ENCODE data around the gene METRN.

METRN gene

DNA sequence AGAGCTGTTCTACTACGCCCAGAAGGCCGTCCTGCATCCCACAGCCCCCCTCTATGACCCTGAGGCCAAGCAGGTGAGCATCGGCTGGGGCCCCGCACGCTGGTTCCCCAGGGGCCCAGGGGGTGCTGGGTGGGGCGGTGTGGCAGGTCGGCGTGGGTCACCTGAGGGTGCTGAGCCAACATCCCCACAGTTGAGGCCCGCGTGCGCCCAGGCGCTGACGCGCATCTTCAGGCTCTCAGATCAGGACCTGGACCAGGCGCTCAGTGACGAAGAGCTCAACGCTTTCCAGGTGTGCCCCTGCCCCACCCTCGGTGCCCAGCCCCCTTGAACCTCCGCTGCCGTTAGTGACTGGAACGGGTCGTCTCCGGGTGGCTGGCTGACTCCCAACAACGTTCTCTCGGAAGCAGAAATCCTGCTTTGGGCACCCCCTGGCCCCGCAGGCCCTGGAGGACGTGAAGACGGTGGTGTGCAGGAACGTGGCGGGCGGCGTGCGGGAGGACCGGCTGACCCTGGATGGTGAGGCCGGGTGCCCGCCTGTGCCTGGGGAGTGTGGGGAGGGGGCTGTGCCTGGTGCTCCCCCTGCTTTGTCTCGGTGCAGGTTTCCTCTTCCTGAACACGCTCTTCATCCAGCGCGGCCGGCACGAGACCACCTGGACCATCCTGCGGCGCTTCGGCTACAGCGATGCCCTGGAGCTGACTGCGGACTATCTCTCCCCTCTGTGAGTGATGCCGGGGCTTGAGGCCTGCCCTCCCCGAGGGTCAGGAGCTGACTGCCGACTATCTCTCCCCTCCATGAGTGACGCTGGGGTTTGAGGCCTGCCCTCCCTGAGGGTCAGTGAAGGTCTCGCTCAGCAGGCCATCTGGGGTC is 44.2 kb upstream of the METRN start:
- H3K4me3 ChIP-seq (ENCODE audit: control insufficient read depth, low read depth, low read length) = no peak overlapping the region
- DNase-seq (ENCODE audit: low read depth) = no peak
- TF ChIP-seq, protein P1, sequence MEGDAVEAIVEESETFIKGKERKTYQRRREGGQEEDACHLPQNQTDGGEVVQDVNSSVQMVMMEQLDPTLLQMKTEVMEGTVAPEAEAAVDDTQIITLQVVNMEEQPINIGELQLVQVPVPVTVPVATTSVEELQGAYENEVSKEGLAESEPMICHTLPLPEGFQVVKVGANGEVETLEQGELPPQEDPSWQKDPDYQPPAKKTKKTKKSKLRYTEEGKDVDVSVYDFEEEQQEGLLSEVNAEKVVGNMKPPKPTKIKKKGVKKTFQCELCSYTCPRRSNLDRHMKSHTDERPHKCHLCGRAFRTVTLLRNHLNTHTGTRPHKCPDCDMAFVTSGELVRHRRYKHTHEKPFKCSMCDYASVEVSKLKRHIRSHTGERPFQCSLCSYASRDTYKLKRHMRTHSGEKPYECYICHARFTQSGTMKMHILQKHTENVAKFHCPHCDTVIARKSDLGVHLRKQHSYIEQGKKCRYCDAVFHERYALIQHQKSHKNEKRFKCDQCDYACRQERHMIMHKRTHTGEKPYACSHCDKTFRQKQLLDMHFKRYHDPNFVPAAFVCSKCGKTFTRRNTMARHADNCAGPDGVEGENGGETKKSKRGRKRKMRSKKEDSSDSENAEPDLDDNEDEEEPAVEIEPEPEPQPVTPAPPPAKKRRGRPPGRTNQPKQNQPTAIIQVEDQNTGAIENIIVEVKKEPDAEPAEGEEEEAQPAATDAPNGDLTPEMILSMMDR (conservative IDR thresholded peaks at IDR 0.05; ENCODE audit: control insufficient read depth, insufficient read depth, low read depth, low read length) = no peak

DNA sequence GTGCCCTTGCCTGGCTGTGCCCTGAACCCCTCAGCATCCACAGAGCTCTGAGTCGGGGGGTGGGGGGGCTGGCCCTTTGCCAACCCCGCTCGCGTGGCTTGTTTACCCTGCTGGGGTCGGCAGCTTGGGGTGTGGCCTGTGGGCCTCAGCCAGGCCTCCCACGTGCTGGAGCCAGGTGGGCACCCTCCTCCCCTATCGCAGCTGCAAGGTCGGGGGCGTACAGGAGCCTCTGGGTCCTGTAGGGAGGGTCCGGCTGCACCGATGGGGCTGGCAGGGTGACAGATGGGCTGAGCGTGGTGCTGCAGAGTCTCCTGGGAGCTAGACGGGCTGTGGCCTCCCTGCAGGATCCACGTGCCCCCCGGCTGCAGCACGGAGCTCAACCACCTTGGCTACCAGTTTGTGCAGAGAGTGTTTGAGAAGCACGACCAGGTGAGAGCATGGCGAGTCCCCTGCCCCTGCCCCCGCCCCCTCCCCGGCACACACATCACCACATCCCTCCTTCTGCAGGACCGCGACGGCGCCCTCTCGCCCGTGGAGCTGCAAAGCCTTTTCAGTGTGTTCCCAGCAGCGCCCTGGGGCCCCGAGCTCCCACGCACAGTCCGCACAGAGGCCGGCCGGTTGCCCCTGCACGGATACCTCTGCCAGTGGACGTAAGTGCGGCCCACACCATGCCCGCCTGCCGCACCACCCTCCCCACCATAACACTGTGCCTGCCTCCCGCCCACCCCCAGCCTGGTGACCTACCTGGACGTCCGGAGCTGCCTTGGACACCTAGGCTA is 43.4 kb upstream of the METRN start:
- no peak for DNase-seq (ENCODE audit: low read depth)
- no peak overlapping the region for H3K4me3 ChIP-seq (ENCODE audit: control insufficient read depth, low read depth, low read length)
- TF ChIP-seq, protein P1 (conservative IDR thresholded peaks at IDR 0.05; ENCODE audit: control insufficient read depth, insufficient read depth, low read depth, low read length) = no peak

DNA sequence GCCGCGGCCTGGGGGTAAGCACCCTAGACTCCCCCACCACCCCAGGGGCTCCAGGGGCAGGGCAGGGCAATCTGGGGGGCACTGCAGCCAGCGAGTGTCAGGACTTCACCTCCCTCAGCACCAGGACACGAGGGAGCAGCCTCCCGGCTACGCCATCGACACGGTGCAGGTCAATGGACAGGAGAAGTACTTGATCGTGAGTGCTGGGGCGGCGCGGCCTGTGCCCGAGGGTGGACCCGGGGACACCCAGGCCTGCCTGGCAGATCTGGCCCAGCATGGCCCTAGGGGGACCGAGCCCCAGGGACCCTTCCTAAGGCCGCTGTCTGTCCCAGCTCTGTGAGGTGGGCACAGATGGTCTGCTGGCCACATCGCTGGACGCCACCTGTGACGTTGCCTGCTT is 42.5 kb upstream of the METRN start:
- DNase-seq (ENCODE audit: low read depth) = no peak
- TF ChIP-seq, protein P1 (conservative IDR thresholded peaks at IDR 0.05; ENCODE audit: control insufficient read depth, insufficient read depth, low read depth, low read length) = no peak
- H3K4me3 ChIP-seq (ENCODE audit: control insufficient read depth, low read depth, low read length) = no peak overlapping the region

DNA sequence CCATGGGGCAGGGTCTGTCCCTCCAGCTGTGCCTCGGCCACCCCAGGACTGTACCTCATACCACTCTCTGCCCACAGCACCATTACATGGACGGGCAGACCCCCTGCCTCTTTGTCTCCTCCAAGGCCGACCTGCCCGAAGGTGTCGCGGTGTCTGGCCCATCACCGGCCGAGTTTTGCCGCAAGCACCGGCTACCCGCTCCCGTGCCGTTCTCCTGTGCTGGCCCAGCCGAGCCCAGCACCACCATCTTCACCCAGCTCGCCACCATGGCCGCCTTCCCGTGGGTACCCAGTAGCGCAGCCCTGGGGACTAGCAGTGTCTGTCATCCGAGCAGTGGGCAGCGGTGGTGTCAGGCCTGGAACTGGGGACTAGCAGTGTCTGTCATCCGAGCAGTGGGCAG is 42.1 kb upstream of the METRN start:
- TF ChIP-seq, protein P1 (conservative IDR thresholded peaks at IDR 0.05; ENCODE audit: control insufficient read depth, insufficient read depth, low read depth, low read length) = no peak
- no peak for DNase-seq (ENCODE audit: low read depth)
- H3K4me3 ChIP-seq (ENCODE audit: control insufficient read depth, low read depth, low read length) = no peak overlapping the region

DNA sequence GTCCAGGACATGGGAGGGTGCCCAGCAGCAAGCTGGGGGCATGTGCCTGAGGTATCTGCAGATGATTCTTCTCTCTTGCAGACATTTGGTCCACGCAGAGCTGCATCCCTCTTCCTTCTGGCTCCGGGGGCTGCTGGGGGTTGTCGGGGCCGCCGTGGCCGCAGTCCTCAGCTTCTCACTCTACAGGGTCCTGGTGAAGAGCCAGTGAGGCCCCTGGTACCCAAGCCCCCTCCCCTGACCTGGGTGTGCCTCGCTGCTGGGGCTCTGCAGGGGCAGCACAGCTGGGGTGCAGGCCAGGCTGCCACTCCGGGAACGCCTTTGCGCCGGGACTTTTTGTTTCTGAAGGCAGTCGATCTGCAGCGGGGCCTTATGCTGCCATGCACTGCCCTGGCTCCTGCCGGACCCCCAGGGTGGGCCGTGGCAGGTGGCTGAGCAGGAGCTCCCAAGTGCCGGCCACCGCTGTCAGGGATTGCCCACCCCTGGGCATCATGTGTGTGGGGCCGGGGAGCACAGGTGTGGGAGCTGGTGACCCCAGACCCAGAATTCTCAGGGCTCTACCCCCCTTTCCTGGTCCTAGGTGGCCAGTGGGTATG is 41.4 kb upstream of the METRN start:
- TF ChIP-seq, protein P1 (conservative IDR thresholded peaks at IDR 0.05; ENCODE audit: control insufficient read depth, insufficient read depth, low read depth, low read length) = no peak
- no peak overlapping the region for H3K4me3 ChIP-seq (ENCODE audit: control insufficient read depth, low read depth, low read length)
- DNase-seq (ENCODE audit: low read depth) = no peak

DNA sequence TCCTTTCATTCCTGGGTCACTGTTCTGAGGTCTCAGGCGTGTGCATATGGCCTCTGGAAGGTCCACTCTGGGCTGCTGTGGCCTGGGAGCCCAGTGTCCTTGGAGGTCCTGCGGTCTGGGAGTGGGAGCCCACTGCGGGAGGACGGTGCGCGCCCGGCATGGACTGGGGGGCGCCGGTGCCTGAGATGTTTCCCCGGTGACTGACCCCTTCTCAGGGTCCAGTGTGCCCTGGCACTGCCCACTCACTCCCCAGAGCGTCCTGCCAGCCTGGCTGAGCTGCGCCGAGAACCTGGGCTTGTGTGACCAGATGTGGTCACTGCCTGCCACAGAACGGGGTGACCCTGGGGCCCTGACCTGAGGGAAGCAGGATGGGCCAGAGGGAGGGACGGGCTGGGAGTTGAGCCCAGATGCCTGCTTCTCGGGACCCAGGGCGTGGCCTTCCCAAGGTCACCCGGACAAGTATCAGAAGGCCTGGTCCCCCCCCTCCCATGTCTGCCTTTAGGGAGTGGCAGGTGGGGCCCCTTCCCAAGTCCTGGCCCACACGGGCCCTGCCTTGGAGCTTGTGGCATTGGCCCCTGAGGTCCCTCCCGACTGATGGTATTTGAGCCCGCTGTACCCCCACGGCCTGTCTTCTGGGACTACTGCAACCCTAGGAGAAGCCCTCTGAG is 40.6 kb upstream of the METRN start:
- TF ChIP-seq, protein P1 (conservative IDR thresholded peaks at IDR 0.05; ENCODE audit: control insufficient read depth, insufficient read depth, low read depth, low read length) = no peak
- no peak for DNase-seq (ENCODE audit: low read depth)
- no peak overlapping the region for H3K4me3 ChIP-seq (ENCODE audit: control insufficient read depth, low read depth, low read length)
